Lower lobe of right lung (tissue), 2 donors: ENCODE measurements around the gene FAM193B. TPM values are rescaled to one million over a fixed set of nuclear protein-coding genes. Genes with fewer than 3 reads are reported as not detected.
A peak's percentile ranks its signal among the peaks of the same experiment; 100 is the strongest.

ENCODE experiments used
- ATAC-seq, 2 donors: fragments of 200-7000 bp; cut with Tn5 transposase; one replicate each; pipeline ENCODE4 v1.9.1; 2020 to 2022; ENCODE audit warnings: mild to moderate bottlenecking in 2 of 2, moderate library complexity in 2 of 2
- DNase-seq: peaks from one replicate; pipeline ENCODE4 v3.0.0-alpha.2; 2020
- H3K27ac ChIP-seq: fragments of 200-600 bp; one replicate; pipeline ENCODE4 v1.8.0; 2022
- H3K27me3 ChIP-seq: fragments of 200-600 bp; one replicate; pipeline ENCODE4 v1.8.0; 2022; ENCODE audit warnings: low read depth
- H3K36me3 ChIP-seq: fragments of 200-600 bp; one replicate; pipeline ENCODE4 v1.8.0; 2022; ENCODE audit warnings: mild to moderate bottlenecking
- H3K4me1 ChIP-seq: fragments of 200-600 bp; one replicate; pipeline ENCODE4 v1.8.0; 2022
- H3K4me3 ChIP-seq: fragments of 200-600 bp; one replicate; pipeline ENCODE4 v1.8.0; 2022; ENCODE audit warnings: mild to moderate bottlenecking
- H3K9me3 ChIP-seq: fragments of 200-600 bp; one replicate; pipeline ENCODE4 v1.8.0; 2022
- CTCF ChIP-seq: fragments of 200-600 bp; IDR thresholded peaks from one replicate; pipeline ENCODE4 v1.8.0; 2022; ENCODE audit warnings: antibody characterized with exemption, mild to moderate bottlenecking
- intact Hi-C: fragments of 100-400 bp; cut with DNase I; formaldehyde crosslinking; loops from one replicate; pipeline ENCODE4 v1.11.0; 2022
- total RNA-seq: library from RNA; stranded (reverse); fragmentation: NEBNext Ultra II Directional; extraction: Animal tissue kit (Norgen Biotek cat#: 25700); gene quantifications from one replicate; pipeline ENCODE4 v1.2.1, GENCODE V29; 2021
- donor health status: DM: no; HTN: yes; CAD: no; lungs with severe emphysema.

FAM193B gene
- total RNA-seq, 1 donor from 2014 or later = 89.1 TPM

DNA sequence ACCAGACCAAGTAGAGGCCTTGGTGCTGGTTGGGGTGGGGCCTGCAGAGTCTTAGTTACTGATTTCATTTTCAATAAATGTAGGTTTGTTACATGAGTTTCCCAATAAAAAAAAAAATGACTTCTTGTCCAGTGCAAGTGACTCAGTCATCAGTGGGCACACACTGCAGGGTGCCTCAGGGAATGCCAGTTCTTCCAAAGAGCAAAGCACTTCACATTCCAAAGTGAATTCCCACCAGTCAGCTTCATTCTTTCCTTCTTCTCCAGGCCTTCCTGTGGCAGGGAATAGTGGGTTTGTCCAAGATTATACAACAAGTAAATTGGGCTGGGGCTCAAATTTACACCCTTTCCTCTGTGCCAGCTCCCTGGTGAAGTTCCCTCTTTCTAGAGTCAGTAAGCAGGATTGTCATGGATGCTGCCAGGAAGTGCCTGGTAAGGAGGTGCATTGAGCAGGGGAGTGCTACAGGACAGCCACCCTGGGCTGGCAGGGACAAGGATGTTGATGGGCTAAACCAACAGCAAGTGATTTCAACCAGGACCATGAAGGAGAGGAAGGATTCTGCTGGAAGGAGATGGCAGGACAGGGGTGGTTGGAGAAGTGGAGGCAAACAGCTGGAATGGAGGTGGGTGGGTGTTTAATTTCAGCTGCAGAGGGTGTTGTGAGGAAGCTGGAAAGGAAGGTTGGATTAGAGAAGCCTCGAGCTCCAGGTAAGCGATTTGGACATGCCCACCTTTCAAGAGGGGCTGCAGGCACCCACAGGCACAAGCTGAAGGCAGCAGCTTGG is 41.8 kb upstream of the FAM193B start:
- H3K4me1 ChIP-seq = peaks cover 24% of the 10 kb centered on the region
- H3K4me3 ChIP-seq = no peak overlapping the region
- no peak for TF ChIP-seq CTCF
- no peaks in the 10 kb centered on the region for H3K27me3 ChIP-seq
- no peak for DNase-seq
- peaks cover 38% of the 10 kb centered on the region for H3K36me3 ChIP-seq
- H3K9me3 ChIP-seq = no peaks in the 10 kb centered on the region
- no peak for ATAC-seq
- H3K27ac ChIP-seq = no peak overlapping the region
- intact Hi-C loops = no loop called here

DNA sequence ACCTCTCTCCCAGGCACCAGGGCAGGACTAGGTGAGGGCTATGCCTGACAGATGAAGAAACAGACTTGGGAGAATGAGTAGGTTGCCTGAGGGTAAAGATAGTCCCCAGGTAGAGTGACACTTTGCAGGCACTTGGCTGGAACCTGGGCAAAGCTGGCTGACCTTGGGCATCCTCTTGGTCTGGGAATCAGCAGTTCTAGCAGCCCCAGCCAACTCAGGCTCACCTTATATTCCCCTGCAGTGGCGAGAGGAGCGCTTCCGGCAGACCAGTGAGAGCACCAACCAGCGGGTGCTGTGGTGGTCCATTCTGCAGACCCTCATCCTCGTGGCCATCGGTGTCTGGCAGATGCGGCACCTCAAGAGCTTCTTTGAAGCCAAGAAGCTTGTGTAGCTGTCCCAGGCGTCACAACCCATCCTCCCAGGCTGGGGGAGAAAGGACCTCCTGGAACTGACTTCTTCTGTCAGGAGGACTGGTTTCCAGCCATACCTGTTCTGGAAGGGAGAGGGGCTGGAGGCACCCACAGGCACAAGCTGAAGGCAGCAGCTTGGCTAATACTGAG is 40.7 kb upstream of the FAM193B start:
- intact Hi-C loops = no loop called here
- DNase-seq (no peak), ATAC-seq (no peak)
- Histone ChIP-seq H3K27ac (no peak overlapping the region), H3K4me1 (peaks cover 17% of the 10 kb centered on the region), H3K27me3 (peaks cover 5% of the 10 kb centered on the region), H3K4me3 (no peak overlapping the region), H3K9me3 (no peaks in the 10 kb centered on the region), H3K36me3 (peaks cover 38% of the 10 kb centered on the region)
- TF ChIP-seq CTCF = no peak

GRCh38 chr5:177594071-177594470 is 39.7 kb upstream of the FAM193B start:
- no peaks in the 10 kb centered on the region for H3K9me3 ChIP-seq
- H3K4me1 ChIP-seq = peaks cover 17% of the 10 kb centered on the region
- H3K27me3 ChIP-seq = peaks cover 6% of the 10 kb centered on the region
- no peak overlapping the region for H3K27ac ChIP-seq
- TF ChIP-seq CTCF = no peak
- DNase-seq (no peak), ATAC-seq (no peak)
- H3K36me3 ChIP-seq = peaks cover 38% of the 10 kb centered on the region
- H3K4me3 ChIP-seq = no peak overlapping the region
- intact Hi-C loops = no loop called here

DNA sequence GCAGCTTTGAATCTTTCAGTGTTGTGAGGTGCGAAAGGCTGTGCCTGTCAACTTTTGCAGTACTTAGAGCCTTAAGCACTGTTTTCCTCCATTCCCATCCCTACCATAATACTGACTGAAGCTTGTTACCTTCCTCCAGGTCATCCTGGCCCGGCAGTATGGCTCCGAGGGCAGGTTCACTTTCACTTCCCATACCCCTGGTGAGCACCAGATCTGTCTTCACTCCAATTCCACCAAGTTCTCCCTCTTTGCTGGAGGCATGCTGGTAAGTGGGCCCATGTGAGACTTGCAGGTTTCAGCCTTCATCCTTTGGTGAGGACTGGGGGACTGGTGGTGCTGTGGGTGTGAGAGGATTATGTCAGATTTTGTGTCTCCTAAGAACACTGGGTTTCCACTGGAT is 39.1 kb upstream of the FAM193B start:
- H3K4me3 ChIP-seq = peak overlapping the region; percentile 96
- DNase-seq = no peak

DNA sequence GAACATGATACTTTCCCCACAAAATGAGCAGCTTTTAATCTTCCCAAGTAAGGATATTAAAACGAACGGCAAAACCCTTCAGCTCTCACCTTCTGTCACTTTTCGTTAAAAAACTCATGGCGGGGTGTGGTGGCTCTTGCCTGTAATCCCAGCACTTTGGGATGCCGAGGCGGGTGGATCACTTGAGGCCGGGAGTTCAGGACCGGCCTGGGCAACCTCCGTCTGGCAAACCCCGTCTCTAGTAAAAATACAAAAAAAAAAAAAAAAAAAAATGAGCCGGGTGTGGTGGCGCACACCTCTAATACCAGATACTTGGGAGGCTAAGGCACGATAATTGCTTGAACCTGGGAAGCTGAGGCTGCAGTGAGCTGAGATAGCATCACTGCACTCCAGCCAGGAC is 38.5 kb upstream of the FAM193B start:
- intact Hi-C loops = no loop called here
- ATAC-seq (no peak), DNase-seq (no peak)
- no peaks in the 10 kb centered on the region for H3K9me3 ChIP-seq
- peak overlapping the region; percentile 85 for H3K27ac ChIP-seq
- H3K4me3 ChIP-seq = peak overlapping the region; percentile 96
- peaks cover 17% of the 10 kb centered on the region for H3K4me1 ChIP-seq
- peaks cover 14% of the 10 kb centered on the region for H3K27me3 ChIP-seq
- peaks cover 38% of the 10 kb centered on the region for H3K36me3 ChIP-seq
- TF ChIP-seq CTCF = no peak

More for the DNA sequence above, 39.1 kb upstream of the FAM193B start:
- intact Hi-C loops = no loop called here
- Histone ChIP-seq H3K9me3 (no peaks in the 10 kb centered on the region), H3K27me3 (peaks cover 11% of the 10 kb centered on the region), H3K27ac (no peak overlapping the region), H3K4me1 (peaks cover 17% of the 10 kb centered on the region), H3K36me3 (peaks cover 38% of the 10 kb centered on the region)
- ATAC-seq = no peak
- no peak for TF ChIP-seq CTCF
